Occipital lobe (tissue), 2 donors: ENCODE results near the gene RPL34. TPM values are rescaled to one million over a fixed set of nuclear protein-coding genes. Genes with fewer than 3 reads are reported as not detected.
A peak's percentile ranks its signal among the peaks of the same experiment; 100 is the strongest.
"Not testable (repeated sequence)": the region's sequence is repeated elsewhere in the genome, so short reads cannot be mapped to it uniquely, and the experiment has no call there.

ENCODE experiments used
- DNase-seq: peaks from one replicate; lab custom pipeline; 2025; lab: John Stamatoyannopoulos, UW
- total RNA-seq: library from RNA; depleted of rRNA; stranded (reverse); fragments of >200 nt; gene quantifications from one replicate; pipeline ENCODE4 v1.2.3, GENCODE V29; 2014

RPL34 gene
- 1,436 TPM for total RNA-seq

GRCh38 chr4:108620101-108620932 is at the start of gene RPL34:
Gene RPL34 (plus strand): TSS chr4:108620576. CDS start chr4:108621960, 1,384 bp downstream.
- peak; percentile 93 for DNase-seq

DNA sequence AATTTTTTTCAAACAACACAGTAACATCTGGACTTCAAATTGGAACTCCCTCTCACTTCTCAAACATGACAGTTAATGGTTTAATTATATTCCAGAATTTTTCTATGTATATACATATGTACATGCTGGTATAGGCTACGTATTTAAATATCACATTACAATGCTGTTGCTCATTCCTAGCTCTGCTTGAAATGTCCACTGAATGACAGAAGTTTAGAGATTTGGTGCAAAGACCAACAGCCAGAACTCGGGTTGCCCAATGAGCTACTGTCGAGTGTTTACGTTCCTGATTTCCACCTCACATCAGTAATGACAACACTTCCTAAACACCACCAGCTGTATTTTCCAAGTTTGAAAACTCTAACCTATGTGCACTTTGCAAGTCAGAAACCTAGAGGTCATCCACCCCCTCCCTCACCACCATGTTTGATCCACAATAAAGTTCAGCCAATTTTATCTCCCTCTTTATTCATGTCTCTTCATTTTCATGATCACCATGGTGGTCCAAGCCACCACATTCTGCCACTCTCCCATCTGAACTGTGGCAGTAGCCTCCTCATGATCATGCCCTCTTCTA is 49.3 kb upstream of the RPL34 start:
- no peak for DNase-seq

DNA sequence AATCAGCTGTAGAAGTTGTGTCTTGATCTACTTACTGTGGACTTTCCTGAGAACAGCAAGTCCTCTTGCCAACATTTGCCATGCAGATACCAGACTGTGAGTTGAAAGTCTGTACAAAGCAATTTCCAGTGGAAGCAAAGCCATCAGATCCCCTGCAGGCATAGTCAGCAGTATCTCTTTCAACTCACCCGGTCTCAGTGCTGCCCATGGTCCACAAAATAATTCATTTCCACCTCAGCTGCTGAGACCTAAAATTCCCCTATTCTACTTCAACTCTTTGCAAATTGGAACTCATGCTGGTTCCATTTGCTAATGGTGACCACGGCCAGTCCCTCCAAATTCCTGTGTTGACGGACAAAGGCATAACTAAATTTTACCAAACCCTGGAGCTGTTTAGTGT is 46.0 kb upstream of the RPL34 start:
- no peak for DNase-seq

GRCh38 chr4:108581083-108581482 is 39.3 kb upstream of the RPL34 start:
- no peak for DNase-seq

GRCh38 chr4:108586778-108587177 is 33.6 kb upstream of the RPL34 start:
- DNase-seq = no peak

- no peak for DNase-seq
Observed at GRCh38 chr4:108588878-108589277, 31.5 kb upstream of the RPL34 start.

GRCh38 chr4:108589961-108590360 is 30.4 kb upstream of the RPL34 start:
- DNase-seq = no peak

GRCh38 chr4:108590776-108591175 is 29.6 kb upstream of the RPL34 start:
- DNase-seq = no peak

DNA sequence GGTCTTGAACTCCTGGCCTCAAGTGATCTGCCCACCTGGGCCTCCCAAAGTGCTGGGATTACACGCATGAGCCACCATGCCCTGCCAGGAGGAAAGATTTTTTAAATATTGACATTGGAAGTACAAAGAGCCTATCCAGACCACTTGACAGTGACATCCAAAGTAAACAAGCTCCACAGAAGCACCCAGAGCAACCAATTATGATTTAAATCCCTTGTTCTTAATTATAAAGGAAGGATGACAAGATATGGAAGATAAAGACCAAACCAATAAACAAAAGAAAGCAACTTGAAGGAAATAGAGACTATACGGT is 27.7 kb upstream of the RPL34 start:
- no peak for DNase-seq

GRCh38 chr4:108594296-108594695 is 26.1 kb upstream of the RPL34 start:
- not testable (repeated sequence) for DNase-seq

- no peak for DNase-seq
Observed at GRCh38 chr4:108596344-108596743, 24.0 kb upstream of the RPL34 start.

DNA sequence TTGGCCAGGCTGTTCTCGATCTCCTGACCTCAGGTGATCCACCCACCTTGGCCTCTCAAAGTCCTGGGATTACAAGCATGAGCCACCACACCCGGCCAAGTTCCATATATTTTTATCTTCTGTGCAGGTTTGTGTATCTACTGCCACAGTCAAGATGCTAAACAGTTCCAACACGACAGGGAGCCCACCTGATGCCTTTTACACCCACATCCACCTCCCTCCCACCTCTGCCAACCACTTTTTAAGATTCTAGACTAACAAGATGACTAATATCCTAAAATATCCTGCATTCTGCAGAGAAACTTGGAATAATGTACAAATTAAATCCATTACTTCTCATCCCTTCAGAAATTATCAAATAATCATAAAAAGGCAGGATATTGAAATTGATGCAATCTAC is 19.3 kb upstream of the RPL34 start:
- no peak for DNase-seq

DNA sequence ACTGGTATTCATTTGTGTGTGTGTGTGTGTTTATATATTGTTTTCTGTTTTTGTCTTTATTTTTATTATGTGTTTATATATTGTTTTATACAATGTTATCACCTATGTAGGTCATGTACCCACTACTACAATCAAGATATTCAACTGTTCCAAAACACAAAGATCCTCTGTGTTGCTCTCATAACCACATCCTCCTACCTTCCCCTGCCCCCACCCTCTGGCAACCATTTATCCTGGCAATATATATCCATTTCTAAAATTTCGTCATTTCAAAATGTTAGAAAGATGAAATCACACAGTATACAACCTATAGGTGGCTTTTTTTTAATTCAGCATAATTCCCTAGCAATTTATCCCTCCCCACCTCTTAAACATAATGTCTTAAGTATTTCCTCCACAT is 18.8 kb upstream of the RPL34 start:
- DNase-seq = no peak

- DNase-seq = no peak
Observed at GRCh38 chr4:108602163-108602562, 18.2 kb upstream of the RPL34 start.

DNA sequence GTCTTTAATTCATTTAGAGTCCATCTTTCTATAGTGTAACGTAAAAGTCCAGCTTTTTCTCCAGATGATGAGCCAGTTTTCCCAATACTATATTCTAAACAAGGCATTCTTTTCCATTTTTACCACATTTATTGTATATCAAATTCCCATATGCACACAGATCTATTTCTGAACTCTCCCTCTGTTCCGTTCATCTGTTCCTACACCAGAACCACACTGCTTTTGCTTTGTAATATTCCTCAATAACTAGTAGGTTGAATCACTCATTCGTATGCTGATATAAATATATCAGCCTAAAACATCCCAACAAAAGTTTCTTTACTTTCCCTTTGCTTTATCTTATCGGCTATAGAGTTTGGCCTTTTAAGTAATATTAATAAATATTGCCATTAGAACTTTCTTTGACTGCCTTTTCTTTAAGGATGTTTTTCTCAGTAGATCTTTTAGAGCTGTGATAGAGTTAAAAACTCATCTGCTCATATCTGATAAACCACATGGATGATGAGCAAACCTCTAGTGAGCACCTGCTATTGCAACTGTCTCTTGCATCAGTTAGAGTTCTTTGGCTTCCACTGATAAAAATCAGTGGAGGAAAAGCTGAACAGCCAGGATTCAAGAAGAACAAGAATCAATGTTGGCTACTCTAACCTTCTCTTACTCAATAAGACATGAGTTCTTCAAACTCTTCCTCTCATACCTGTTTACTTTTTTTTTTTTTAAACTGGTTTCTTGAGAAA is 13.1 kb upstream of the RPL34 start:
- DNase-seq = no peak

DNA sequence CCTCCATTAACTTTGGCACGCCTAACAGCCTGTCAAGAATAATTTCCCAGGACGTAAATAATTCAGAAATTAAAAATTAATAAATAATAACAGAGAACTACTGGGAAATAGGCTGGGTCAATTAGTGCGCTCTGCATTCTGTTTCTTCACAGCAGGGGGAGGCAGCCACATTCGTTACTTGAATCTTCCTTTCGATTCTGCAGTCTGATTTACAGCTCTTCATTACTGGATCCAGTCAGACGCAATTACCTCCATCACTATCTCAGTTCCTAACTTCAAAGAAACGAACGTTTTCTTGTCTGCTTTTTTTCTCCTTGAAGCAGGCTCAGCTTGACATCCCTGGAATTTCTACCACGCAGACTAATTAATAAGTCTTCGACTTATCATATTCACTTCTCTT is 9.0 kb upstream of the RPL34 start:
- no peak for DNase-seq

DNA sequence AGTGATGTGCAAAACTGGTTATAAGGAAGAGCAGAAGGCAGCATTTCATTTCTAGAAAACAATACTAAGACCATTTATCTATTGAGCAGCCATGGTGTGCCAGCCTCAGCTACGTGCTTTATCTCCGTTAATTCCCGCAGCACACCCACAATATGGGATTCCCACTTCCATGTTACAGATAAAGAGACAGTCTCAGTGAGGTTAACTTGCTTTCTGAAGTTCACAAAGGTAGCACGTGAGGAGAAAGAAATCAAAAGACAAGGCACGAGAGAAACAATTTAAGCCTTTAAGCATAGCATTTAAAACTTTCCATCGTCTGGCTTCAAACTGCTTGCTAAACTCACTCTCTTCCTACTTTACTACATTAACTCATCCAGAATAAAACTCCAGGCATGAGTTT is 8.0 kb upstream of the RPL34 start:
- no peak for DNase-seq

DNA sequence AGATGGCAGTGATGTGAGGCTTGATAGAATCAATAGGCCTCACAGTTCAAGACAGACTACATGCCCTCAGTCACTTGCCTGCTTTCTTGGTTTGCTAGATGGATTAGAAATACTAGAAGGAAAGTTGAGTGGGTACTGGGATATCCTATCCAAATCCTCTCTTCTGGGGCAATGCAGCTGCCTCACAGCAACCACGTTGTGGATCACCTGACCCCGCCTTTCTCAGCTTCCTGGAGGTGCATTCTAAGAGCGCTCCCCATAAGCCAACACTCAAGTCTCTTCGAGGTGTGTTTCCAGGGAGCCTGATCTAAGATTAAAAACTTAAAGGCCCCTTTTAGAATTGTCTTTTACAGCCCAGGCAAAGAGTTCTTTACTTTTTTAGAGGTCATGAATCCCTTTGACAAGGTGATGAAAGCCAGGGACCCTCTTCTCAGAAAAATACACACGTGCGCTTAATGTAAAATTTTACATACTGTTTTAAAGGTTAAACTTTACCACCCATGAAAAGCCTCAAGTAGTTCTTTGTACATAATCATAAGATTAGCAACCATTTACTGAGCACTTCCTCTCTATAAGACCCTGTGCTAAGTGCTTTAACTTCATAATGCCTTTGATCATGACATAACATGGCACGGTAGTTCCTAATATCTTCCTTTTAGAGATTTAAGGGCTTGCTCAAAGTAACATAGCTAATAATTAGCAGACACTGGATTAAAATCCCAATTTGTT is 840 bp upstream of the RPL34 start:
- DNase-seq = no peak

GRCh38 chr4:108620933-108621905 is 843 bp downstream of the RPL34 start:
- DNase-seq = no peak

GRCh38 chr4:108622022-108622421 is 1.6 kb downstream of the RPL34 start:
- no peak for DNase-seq

DNA sequence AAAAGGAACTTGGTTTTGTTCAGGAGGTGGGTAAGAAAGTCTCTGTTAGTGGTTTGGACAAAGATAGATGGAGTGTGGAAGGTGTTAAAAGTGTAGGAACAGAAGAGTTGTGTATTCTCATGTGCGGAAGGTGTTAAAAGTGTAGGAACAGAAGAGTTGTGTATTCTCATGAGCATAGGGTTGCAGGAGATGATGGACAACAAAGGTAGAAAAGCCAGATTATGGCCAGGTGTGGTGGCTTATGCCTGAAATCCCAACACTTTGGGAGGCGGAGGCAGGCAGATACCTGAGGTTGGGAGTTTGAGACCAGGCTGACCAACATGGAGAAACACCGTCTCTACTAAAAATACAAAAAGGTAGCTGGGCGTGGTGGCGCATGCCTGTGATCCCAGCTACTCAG is 2.5 kb downstream of the RPL34 start:
- DNase-seq = no peak
